GM19328 (cell line): ENCODE measurements around the gene PCDHA6.
"Not testable (repeated sequence)": the region's sequence is repeated elsewhere in the genome, so short reads cannot be mapped to it uniquely, and the experiment has no call there.

Experiments
- ATAC-seq: cut with Tn5 transposase; IDR thresholded peaks from one replicate; pipeline ENCODE4 v1.9.1; 2021; ENCODE audit warnings: mild to moderate bottlenecking, moderate library complexity; ENCODE audit not compliant: unreplicated experiment

The PCDHA6 gene

GRCh38 chr5:140855772-140856674 is 28.3 kb downstream of the PCDHA6 start, which contains the start of gene PCDHA10:
PCDHA10 (plus strand) TSS chr5:140855897; CDS start chr5:140856049, 152 bp downstream.
- no peak for ATAC-seq

GRCh38 chr5:140857177-140857986 is 29.6 kb downstream of the PCDHA6 start:
- ATAC-seq: no peak

GRCh38 chr5:140857987-140858240 is 30.2 kb downstream of the PCDHA6 start:
- no peak for ATAC-seq

GRCh38 chr5:140862441-140863295 is 34.9 kb downstream of the PCDHA6 start:
- no peak for ATAC-seq

- no peak for ATAC-seq
These were observed 41.2 kb downstream of the PCDHA6 start, which contains the start of gene PCDHA11 for GRCh38 chr5:140868721-140869554. PCDHA11 (plus strand) TSS chr5:140868957; CDS start chr5:140869104, 147 bp downstream.

GRCh38 chr5:140869555-140869886 is 41.8 kb downstream of the PCDHA6 start:
- ATAC-seq: no peak

- ATAC-seq: no peak
These were observed 42.8 kb downstream of the PCDHA6 start for GRCh38 chr5:140870221-140871201.

- no peak for ATAC-seq
These were observed 47.6 kb downstream of the PCDHA6 start, which contains the start of gene PCDHA12 for GRCh38 chr5:140875085-140876065. PCDHA12 (plus strand) TSS chr5:140875308; CDS start chr5:140875473, 165 bp downstream.

GRCh38 chr5:140876541-140877261 is 48.9 kb downstream of the PCDHA6 start:
- not testable (repeated sequence) for ATAC-seq

GRCh38 chr5:140877262-140877581 is 49.5 kb downstream of the PCDHA6 start:
- ATAC-seq: no peak
